GM23338 (cell line): Measurements from ENCODE around the gene CACNA1D. TPM values are rescaled to one million over a fixed set of nuclear protein-coding genes. Genes with fewer than 3 reads are reported as not detected.
"Not testable (repeated sequence)": the region's sequence is repeated elsewhere in the genome, so short reads cannot be mapped to it uniquely, and the experiment has no call there.

ENCODE experiments used
- ATAC-seq: fragments of 200-7000 bp; cut with Tn5 transposase; 3 replicates; pipeline ENCODE4 v1.9.1; 2020
- DNase-seq: peaks from one replicate; pipeline ENCODE4 v3.0.0-alpha.2; 2015; ENCODE audit warnings: low spot score
- H2AFZ ChIP-seq: fragments of 200-600 bp; sonication (generic); 2 replicates; pipeline ENCODE4 v1.8.0; 2016; ENCODE audit warnings: antibody characterized with exemption, mild to moderate bottlenecking, moderate library complexity
- H3F3A ChIP-seq: fragments of 200-600 bp; sonication (generic); replicated peaks from 2 replicates; pipeline ENCODE4 v1.8.0; 2017; ENCODE audit warnings: antibody characterized with exemption, mixed run types, low read depth
- H3K27ac ChIP-seq: fragments of 200-600 bp; sonication (generic); 2 replicates; pipeline ENCODE4 v1.6.1; 2016; ENCODE audit warnings: low read depth
- H3K27me3 ChIP-seq: fragments of 200-600 bp; sonication (generic); 2 replicates; pipeline ENCODE4 v1.8.0; 2016; ENCODE audit warnings: mild to moderate bottlenecking, mixed run types, moderate library complexity; ENCODE audit not compliant: insufficient read depth
- H3K36me3 ChIP-seq: fragments of 200-600 bp; sonication (generic); 2 replicates; pipeline ENCODE4 v1.8.0; 2016; ENCODE audit warnings: mild to moderate bottlenecking; ENCODE audit not compliant: insufficient read depth
- H3K4me1 ChIP-seq: fragments of 200-600 bp; sonication (generic); 2 replicates; pipeline ENCODE4 v1.8.0; 2016; ENCODE audit warnings: mild to moderate bottlenecking, moderate library complexity; ENCODE audit not compliant: insufficient read depth
- H3K4me2 ChIP-seq: fragments of 200-600 bp; sonication (generic); 2 replicates; pipeline ENCODE4 v1.7.1; 2017; ENCODE audit warnings: mixed run types
- H3K4me3 ChIP-seq: fragments of 200-600 bp; sonication (generic); 2 replicates; pipeline ENCODE4 v1.6.1; 2016; ENCODE audit warnings: mixed run types
- H3K79me2 ChIP-seq: fragments of 200-600 bp; sonication (generic); replicated peaks from 2 replicates; pipeline ENCODE4 v1.8.0; 2017; ENCODE audit warnings: mild to moderate bottlenecking; ENCODE audit not compliant: insufficient read depth
- H3K9me2 ChIP-seq: fragments of 200-600 bp; sonication (generic); 2 replicates; pipeline ENCODE4 v1.8.0; 2017; ENCODE audit not compliant: insufficient read depth
- H4K20me1 ChIP-seq: fragments of 200-600 bp; sonication (generic); replicated peaks from 2 replicates; pipeline ENCODE4 v1.8.0; 2017; ENCODE audit warnings: mild to moderate bottlenecking; ENCODE audit not compliant: insufficient read depth
- H3K27ac Mint-ChIP-seq: 2 replicates; pipeline ENCODE4 v1.8.0; 2020; ENCODE audit warnings: inconsistent platforms, mild to moderate bottlenecking, moderate library complexity, mixed read lengths
- H3K27me3 Mint-ChIP-seq: 3 replicates; pipeline ENCODE4 v1.8.0; 2022; ENCODE audit warnings: low read depth, mild to moderate bottlenecking, moderate library complexity, mixed read lengths, inconsistent platforms; ENCODE audit not compliant: insufficient read depth, poor library complexity
- H3K36me3 Mint-ChIP-seq: 3 replicates; pipeline ENCODE4 v1.8.0; 2021; ENCODE audit warnings: low read depth, mild to moderate bottlenecking, inconsistent platforms, moderate library complexity, mixed read lengths
- H3K4me1 Mint-ChIP-seq: 3 replicates; pipeline ENCODE4 v1.8.0; 2020; ENCODE audit warnings: mild to moderate bottlenecking, inconsistent platforms, mixed read lengths
- H3K4me3 Mint-ChIP-seq: 3 replicates; pipeline ENCODE4 v1.8.0; 2021; ENCODE audit warnings: moderate library complexity, mild to moderate bottlenecking, inconsistent platforms, mixed read lengths
- H3K9me3 Mint-ChIP-seq: 3 replicates; pipeline ENCODE4 v1.8.0; 2020; ENCODE audit warnings: moderate library complexity, mild to moderate bottlenecking, inconsistent platforms, mixed read lengths
- CREB1 ChIP-seq: fragments of 250-450 bp; sonication (Bioruptor Pico); IDR thresholded peaks from 2 replicates; pipeline ENCODE4 v1.5.0; 2020; ENCODE audit warnings: low read depth, mild to moderate bottlenecking, moderate library complexity
- ETS1 ChIP-seq: IDR thresholded peaks from 2 replicates; pipeline ENCODE4 v1.6.1; 2016; ENCODE audit warnings: antibody characterized with exemption
- EZH2phosphoT487 ChIP-seq: fragments of 200-600 bp; sonication (generic); IDR thresholded peaks from one replicate; pipeline ENCODE4 v1.8.1; 2018; ENCODE audit warnings: antibody characterized with exemption; ENCODE audit not compliant: unreplicated experiment
- JUNB ChIP-seq: IDR thresholded peaks from one replicate; pipeline ENCODE4 v1.6.1; 2016; ENCODE audit warnings: antibody characterized with exemption; ENCODE audit not compliant: unreplicated experiment
- POLR2AphosphoS5 ChIP-seq: IDR thresholded peaks from 2 replicates; pipeline ENCODE4 v1.6.1; 2016; ENCODE audit warnings: antibody characterized with exemption, low read depth
- REST ChIP-seq: IDR thresholded peaks from one replicate; pipeline ENCODE4 v1.6.1; 2018; ENCODE audit warnings: antibody characterized with exemption; ENCODE audit not compliant: unreplicated experiment
- STAT1 ChIP-seq: IDR thresholded peaks from one replicate; pipeline ENCODE4 v1.6.1; 2016; ENCODE audit warnings: antibody characterized with exemption; ENCODE audit not compliant: unreplicated experiment
- ZNF114 ChIP-seq: fragments of 250-450 bp; sonication (Bioruptor Pico); IDR thresholded peaks from 2 replicates; pipeline ENCODE4 v1.5.0; 2020; ENCODE audit warnings: mild to moderate bottlenecking, moderate library complexity
- ZNF331 ChIP-seq: fragments of 250-450 bp; sonication (Bioruptor Pico); IDR thresholded peaks from 2 replicates; pipeline ENCODE4 v1.5.0; 2020; ENCODE audit warnings: low read depth, mild to moderate bottlenecking, moderate library complexity
- ZNF462 ChIP-seq: fragments of 250-450 bp; sonication (Bioruptor Pico); IDR thresholded peaks from 2 replicates; pipeline ENCODE4 v1.5.0; 2020; ENCODE audit warnings: mild to moderate bottlenecking, moderate library complexity
- polyA plus RNA-seq: library from polyadenylated mRNA; unstranded; fragments of >200 nt; fragmentation: Nextera tagmentation; extraction: Ambion mirVana; gene quantifications from 2 replicates; pipeline ENCODE4 v1.2.1, GENCODE V29; 2016
- total RNA-seq: library from RNA; depleted of rRNA; stranded (reverse); fragments of >200 nt; shearing (Covaris generic); gene quantifications from 2 replicates; pipeline ENCODE4 v1.2.3, GENCODE V29; 2014

Gene CACNA1D
- total and polyA plus RNA-seq, 2 experiments from 2014 or later = 1.7 to 1.8 TPM

GRCh38 chr3:53571264-53571663 lies 76.9 kb downstream of the CACNA1D start (continued):
- no peak for TF ChIP-seq ZNF462 (CRISPR knock-in tag)
- no peak for TF ChIP-seq POLR2AphosphoS5
- no peak for TF ChIP-seq EZH2phosphoT487

- not testable (repeated sequence) for H3K4me1 ChIP-seq, H3K27ac Mint-ChIP-seq, H3K36me3 Mint-ChIP-seq, H3K79me2 ChIP-seq, H3K9me3 Mint-ChIP-seq, H4K20me1 ChIP-seq, H3K27me3 Mint-ChIP-seq, H3K27me3 ChIP-seq, H3F3A ChIP-seq, H3K4me3 ChIP-seq, H3K36me3 ChIP-seq, H3K9me2 ChIP-seq, H3K27ac ChIP-seq, DNase-seq, ATAC-seq, H3K4me3 Mint-ChIP-seq, H3K4me2 ChIP-seq, H2AFZ ChIP-seq, H3K4me1 Mint-ChIP-seq
Measured at GRCh38 chr3:53572184-53572583, 77.8 kb downstream of the CACNA1D start.

- Histone ChIP-seq H4K20me1 (no peaks in the 10 kb centered on the region), H3K27me3 (no peaks in the 10 kb centered on the region), H3K4me3 (no peak overlapping the region), H2AFZ (no peak overlapping the region), H3K36me3 (no peaks in the 10 kb centered on the region), H3K4me1 (no peaks in the 10 kb centered on the region), H3K79me2 (no peaks in the 10 kb centered on the region), H3F3A (no peaks in the 10 kb centered on the region), H3K4me2 (no peak overlapping the region), H3K9me2 (0 out of 2 replicates have a peak, but pooled peaks cover 3% of the 10 kb centered on the region), H3K27ac (no peak overlapping the region)
- DNase-seq (no peak), ATAC-seq (peak; percentile 33; the same call in 1 of the 3 replicates)
- Mint-ChIP-seq H3K4me3 (no peak overlapping the region), H3K9me3 (no peaks in the 10 kb centered on the region), H3K4me1 (peaks cover 21% of the 10 kb centered on the region), H3K27me3 (peaks cover 5% of the 10 kb centered on the region), H3K27ac (no peak overlapping the region), H3K36me3 (no peaks in the 10 kb centered on the region)
- no peak for TF ChIP-seq ETS1
- TF ChIP-seq ZNF114 (CRISPR knock-in tag) = no peak
- TF ChIP-seq CREB1 = no peak
- TF ChIP-seq REST = no peak
- TF ChIP-seq EZH2phosphoT487 = no peak
- no peak for TF ChIP-seq STAT1
- no peak for TF ChIP-seq ZNF331
- no peak for TF ChIP-seq JUNB
Measured at GRCh38 chr3:53577506-53577905, 83.1 kb downstream of the CACNA1D start.
